Measurements from ENCODE around the gene ELF5. TPM values are rescaled to one million over a fixed set of nuclear protein-coding genes. Genes with fewer than 3 reads are reported as not detected.
A peak's percentile ranks its signal among the peaks of the same experiment; 100 is the strongest.

ELF5 gene
- total and polyA plus RNA-seq, 2 of the 13 experiments (the other 11 are each of a cell fraction or from before 2014, with no cell fraction given) = 0.51 to 2.6 TPM

DNA sequence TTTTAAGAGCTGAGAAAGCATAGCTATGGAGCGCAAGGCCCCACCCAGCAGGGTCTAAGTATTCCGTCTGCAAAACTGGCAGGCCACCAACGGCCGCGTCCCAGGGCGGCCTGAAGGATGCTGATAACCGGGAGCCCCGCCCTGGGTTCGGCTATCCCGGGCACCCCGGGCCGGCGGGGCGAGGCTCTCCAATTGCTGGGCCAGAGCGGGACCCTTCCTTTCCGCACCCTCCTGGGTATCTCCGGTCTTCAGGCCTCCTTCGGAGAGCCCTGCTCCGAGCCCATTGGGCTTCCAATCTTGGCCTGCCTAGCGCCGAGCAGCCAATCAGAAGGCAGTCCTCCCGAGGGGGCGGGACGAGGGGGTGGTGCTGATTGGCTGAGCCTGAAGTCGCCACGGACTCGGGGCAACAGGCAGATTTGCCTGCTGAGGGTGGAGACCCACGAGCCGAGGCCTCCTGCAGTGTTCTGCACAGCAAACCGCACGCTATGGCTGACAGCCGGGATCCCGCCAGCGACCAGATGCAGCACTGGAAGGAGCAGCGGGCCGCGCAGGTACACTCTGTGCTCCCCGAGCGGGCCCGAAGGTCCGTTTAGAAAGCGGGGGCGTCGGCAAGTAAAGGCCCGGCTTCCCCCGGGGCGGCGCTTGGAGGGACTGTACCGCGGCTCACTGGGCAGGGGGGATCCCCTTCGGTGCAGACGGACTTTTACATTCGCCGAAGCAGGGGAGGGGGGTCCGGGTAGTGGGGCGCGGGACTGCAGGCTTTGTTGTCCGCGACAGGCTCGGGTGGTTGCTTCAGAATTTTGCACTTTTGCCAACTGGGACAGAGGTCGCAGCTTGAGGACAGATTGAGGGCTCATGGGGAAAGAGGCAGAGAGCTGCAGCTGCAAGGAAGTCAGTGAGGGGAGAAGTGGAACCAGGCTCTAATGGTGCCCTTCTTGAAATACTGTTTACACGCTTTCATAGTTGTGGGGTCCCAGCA is 74.8 kb downstream of the ELF5 start, which contains the start of gene CAT (continued):
- TF ChIP-seq, protein P1, sequence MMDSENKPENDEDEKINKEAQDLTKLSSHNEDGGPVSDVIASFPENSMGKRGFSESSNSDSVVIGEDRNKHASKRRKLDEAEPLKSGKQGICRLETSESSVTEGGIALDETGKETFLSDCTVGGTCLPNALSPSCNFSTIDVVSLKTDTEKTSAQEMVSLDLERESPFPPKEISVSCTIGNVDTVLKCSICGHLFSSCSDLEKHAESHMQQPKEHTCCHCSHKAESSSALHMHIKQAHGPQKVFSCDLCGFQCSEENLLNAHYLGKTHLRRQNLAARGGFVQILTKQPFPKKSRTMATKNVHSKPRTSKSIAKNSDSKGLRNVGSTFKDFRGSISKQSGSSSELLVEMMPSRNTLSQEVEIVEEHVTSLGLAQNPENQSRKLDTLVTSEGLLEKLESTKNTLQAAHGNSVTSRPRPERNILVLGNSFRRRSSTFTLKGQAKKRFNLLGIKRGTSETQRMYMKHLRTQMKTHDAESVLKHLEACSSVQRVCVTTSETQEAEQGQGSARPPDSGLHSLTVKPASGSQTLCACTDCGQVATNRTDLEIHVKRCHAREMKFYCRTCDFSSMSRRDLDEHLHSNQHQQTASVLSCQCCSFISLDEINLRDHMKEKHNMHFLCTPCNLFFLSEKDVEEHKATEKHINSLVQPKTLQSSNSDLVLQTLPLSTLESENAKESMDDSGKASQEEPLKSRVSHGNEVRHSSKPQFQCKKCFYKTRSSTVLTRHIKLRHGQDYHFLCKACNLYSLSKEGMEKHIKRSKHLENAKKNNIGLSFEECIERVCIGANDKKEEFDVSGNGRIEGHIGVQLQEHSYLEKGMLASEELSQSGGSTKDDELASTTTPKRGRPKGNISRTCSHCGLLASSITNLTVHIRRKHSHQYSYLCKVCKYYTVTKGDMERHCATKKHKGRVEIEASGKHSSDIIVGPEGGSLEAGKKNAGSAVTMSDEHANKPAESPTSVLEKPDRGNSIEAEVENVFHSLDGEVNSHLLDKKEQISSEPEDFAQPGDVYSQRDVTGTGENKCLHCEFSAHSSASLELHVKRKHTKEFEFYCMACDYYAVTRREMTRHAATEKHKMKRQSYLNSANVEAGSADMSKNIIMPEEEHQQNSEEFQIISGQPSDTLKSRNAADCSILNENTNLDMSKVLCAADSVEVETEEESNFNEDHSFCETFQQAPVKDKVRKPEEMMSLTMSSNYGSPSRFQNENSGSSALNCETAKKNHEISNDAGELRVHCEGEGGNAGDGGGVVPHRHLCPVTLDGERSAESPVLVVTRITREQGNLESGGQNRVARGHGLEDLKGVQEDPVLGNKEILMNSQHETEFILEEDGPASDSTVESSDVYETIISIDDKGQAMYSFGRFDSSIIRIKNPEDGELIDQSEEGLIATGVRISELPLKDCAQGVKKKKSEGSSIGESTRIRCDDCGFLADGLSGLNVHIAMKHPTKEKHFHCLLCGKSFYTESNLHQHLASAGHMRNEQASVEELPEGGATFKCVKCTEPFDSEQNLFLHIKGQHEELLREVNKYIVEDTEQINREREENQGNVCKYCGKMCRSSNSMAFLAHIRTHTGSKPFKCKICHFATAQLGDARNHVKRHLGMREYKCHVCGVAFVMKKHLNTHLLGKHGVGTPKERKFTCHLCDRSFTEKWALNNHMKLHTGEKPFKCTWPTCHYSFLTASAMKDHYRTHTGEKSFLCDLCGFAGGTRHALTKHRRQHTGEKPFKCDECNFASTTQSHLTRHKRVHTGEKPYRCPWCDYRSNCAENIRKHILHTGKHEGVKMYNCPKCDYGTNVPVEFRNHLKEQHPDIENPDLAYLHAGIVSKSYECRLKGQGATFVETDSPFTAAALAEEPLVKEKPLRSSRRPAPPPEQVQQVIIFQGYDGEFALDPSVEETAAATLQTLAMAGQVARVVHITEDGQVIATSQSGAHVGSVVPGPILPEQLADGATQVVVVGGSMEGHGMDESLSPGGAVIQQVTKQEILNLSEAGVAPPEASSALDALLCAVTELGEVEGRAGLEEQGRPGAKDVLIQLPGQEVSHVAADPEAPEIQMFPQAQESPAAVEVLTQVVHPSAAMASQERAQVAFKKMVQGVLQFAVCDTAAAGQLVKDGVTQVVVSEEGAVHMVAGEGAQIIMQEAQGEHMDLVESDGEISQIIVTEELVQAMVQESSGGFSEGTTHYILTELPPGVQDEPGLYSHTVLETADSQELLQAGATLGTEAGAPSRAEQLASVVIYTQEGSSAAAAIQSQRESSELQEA (CRISPR knock-in tag; IDR thresholded peaks at IDR 0.05; ENCODE audit: not compliant biosample characterization) = peak; percentile 90
- TF ChIP-seq ZNF160 (CRISPR knock-in tag; IDR thresholded peaks at IDR 0.05) (peak; percentile 74; the same call in 1 of the 2 replicates), MTF1 (CRISPR knock-in tag; IDR thresholded peaks at IDR 0.05) (no peak), CC2D1A (CRISPR knock-in tag; IDR thresholded peaks at IDR 0.05) (no peak), RBAK (CRISPR knock-in tag; IDR thresholded peaks at IDR 0.05) (no peak), HCFC1 (IDR thresholded peaks at IDR 0.05; ENCODE audit: low read depth, low read length) (no peak), NFE2L1 (CRISPR knock-in tag; IDR thresholded peaks at IDR 0.05; ENCODE audit: borderline replicate concordance) (no peak), TAF1 (CRISPR knock-in tag; IDR thresholded peaks at IDR 0.05) (peak; percentile 87), PHF21A (CRISPR knock-in tag; IDR thresholded peaks at IDR 0.05) (peak; percentile 89), ZNF7 (CRISPR knock-in tag; IDR thresholded peaks at IDR 0.05) (no peak), ZNF572 (CRISPR knock-in tag; IDR thresholded peaks at IDR 0.05) (peak; percentile 90; the same call in 1 of the 2 replicates), ZNF629 (CRISPR knock-in tag; conservative IDR thresholded peaks at IDR 0.05) (no peak), ZNF205 (CRISPR knock-in tag; IDR thresholded peaks at IDR 0.05) (no peak), RELA (CRISPR knock-in tag; IDR thresholded peaks at IDR 0.05) (no peak)
- TF ChIP-seq, protein P2, sequence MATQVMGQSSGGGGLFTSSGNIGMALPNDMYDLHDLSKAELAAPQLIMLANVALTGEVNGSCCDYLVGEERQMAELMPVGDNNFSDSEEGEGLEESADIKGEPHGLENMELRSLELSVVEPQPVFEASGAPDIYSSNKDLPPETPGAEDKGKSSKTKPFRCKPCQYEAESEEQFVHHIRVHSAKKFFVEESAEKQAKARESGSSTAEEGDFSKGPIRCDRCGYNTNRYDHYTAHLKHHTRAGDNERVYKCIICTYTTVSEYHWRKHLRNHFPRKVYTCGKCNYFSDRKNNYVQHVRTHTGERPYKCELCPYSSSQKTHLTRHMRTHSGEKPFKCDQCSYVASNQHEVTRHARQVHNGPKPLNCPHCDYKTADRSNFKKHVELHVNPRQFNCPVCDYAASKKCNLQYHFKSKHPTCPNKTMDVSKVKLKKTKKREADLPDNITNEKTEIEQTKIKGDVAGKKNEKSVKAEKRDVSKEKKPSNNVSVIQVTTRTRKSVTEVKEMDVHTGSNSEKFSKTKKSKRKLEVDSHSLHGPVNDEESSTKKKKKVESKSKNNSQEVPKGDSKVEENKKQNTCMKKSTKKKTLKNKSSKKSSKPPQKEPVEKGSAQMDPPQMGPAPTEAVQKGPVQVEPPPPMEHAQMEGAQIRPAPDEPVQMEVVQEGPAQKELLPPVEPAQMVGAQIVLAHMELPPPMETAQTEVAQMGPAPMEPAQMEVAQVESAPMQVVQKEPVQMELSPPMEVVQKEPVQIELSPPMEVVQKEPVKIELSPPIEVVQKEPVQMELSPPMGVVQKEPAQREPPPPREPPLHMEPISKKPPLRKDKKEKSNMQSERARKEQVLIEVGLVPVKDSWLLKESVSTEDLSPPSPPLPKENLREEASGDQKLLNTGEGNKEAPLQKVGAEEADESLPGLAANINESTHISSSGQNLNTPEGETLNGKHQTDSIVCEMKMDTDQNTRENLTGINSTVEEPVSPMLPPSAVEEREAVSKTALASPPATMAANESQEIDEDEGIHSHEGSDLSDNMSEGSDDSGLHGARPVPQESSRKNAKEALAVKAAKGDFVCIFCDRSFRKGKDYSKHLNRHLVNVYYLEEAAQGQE (IDR thresholded peaks at IDR 0.05; ENCODE audit: borderline replicate concordance in 1 of 2, low read depth in 1 of 2, low read length in 2 of 2) = no peak
- TF ChIP-seq, protein P3, sequence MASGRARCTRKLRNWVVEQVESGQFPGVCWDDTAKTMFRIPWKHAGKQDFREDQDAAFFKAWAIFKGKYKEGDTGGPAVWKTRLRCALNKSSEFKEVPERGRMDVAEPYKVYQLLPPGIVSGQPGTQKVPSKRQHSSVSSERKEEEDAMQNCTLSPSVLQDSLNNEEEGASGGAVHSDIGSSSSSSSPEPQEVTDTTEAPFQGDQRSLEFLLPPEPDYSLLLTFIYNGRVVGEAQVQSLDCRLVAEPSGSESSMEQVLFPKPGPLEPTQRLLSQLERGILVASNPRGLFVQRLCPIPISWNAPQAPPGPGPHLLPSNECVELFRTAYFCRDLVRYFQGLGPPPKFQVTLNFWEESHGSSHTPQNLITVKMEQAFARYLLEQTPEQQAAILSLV (CRISPR knock-in tag; IDR thresholded peaks at IDR 0.05; ENCODE audit: borderline replicate concordance) = peak; percentile 89

All from HepG2 (cell line).